ENCODE data around the gene OGDH. TPM values are rescaled to one million over a fixed set of nuclear protein-coding genes. Genes with fewer than 3 reads are reported as not detected.

The OGDH gene
- total RNA-seq, 1 donor from 2014 or later, result 68.0 TPM

GRCh38 chr7:44638611-44639557, 32.5 kb downstream of the OGDH start:
- peak; percentile 81 for DNase-seq (ENCODE audit: extremely low spot score, unreplicated experiment)
- Mint-ChIP-seq H3K9me3 (ENCODE audit: unreplicated experiment) (no peaks in the 10 kb centered on the region), H3K27ac (ENCODE audit: unreplicated experiment) (peak overlapping the region; percentile 97), H3K4me3 (ENCODE audit: unreplicated experiment) (peak overlapping the region; percentile 36), H3K36me3 (ENCODE audit: unreplicated experiment) (no peaks in the 10 kb centered on the region), H3K4me1 (ENCODE audit: unreplicated experiment) (peaks cover 45% of the 10 kb centered on the region), H3K27me3 (ENCODE audit: unreplicated experiment) (no peaks in the 10 kb centered on the region)
- TF ChIP-seq, protein P1, sequence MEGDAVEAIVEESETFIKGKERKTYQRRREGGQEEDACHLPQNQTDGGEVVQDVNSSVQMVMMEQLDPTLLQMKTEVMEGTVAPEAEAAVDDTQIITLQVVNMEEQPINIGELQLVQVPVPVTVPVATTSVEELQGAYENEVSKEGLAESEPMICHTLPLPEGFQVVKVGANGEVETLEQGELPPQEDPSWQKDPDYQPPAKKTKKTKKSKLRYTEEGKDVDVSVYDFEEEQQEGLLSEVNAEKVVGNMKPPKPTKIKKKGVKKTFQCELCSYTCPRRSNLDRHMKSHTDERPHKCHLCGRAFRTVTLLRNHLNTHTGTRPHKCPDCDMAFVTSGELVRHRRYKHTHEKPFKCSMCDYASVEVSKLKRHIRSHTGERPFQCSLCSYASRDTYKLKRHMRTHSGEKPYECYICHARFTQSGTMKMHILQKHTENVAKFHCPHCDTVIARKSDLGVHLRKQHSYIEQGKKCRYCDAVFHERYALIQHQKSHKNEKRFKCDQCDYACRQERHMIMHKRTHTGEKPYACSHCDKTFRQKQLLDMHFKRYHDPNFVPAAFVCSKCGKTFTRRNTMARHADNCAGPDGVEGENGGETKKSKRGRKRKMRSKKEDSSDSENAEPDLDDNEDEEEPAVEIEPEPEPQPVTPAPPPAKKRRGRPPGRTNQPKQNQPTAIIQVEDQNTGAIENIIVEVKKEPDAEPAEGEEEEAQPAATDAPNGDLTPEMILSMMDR (IDR thresholded peaks at IDR 0.05), result no peak

- Mint-ChIP-seq H3K9me3 (ENCODE audit: unreplicated experiment) (no peaks in the 10 kb centered on the region), H3K4me3 (ENCODE audit: unreplicated experiment) (peak overlapping the region; percentile 15), H3K4me1 (ENCODE audit: unreplicated experiment) (peaks cover 37% of the 10 kb centered on the region), H3K27me3 (ENCODE audit: unreplicated experiment) (no peaks in the 10 kb centered on the region), H3K27ac (ENCODE audit: unreplicated experiment) (peak overlapping the region; percentile 97), H3K36me3 (ENCODE audit: unreplicated experiment) (no peaks in the 10 kb centered on the region)
- TF ChIP-seq, protein P1 (IDR thresholded peaks at IDR 0.05), result no peak
- peak; percentile 82 for DNase-seq (ENCODE audit: extremely low spot score, unreplicated experiment)
Observed at GRCh38 chr7:44639671-44640321, 33.4 kb downstream of the OGDH start.

- H3K36me3 Mint-ChIP-seq (ENCODE audit: unreplicated experiment), result peaks cover 4% of the 10 kb centered on the region
- no peak overlapping the region for H3K4me3 Mint-ChIP-seq (ENCODE audit: unreplicated experiment)
- DNase-seq (ENCODE audit: extremely low spot score, unreplicated experiment), result no peak
- TF ChIP-seq, protein P1 (IDR thresholded peaks at IDR 0.05), result no peak
- H3K27me3 Mint-ChIP-seq (ENCODE audit: unreplicated experiment), result no peaks in the 10 kb centered on the region
- no peak overlapping the region for H3K27ac Mint-ChIP-seq (ENCODE audit: unreplicated experiment)
- peaks cover 26% of the 10 kb centered on the region for H3K4me1 Mint-ChIP-seq (ENCODE audit: unreplicated experiment)
- no peaks in the 10 kb centered on the region for H3K9me3 Mint-ChIP-seq (ENCODE audit: unreplicated experiment)
Observed at GRCh38 chr7:44643206-44643605, 36.8 kb downstream of the OGDH start.

DNA sequence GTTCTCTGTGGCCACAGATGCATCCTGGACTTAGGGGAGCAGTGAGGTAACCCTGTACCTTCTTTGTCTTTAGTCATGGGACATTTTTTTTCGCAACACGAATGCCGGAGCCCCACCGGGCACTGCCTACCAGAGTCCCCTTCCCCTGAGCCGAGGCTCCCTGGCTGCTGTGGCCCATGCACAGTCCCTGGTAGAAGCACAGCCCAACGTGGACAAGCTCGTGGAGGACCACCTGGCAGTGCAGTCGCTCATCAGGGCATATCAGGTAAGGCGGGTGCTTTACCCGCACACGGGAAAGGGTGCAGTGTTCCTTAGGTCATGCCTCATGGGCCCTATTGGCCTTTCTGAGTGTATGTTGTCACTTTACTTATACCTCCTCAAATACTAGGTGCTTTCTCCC, 38.8 kb downstream of the OGDH start:
- DNase-seq (ENCODE audit: extremely low spot score, unreplicated experiment), result no peak
- Mint-ChIP-seq H3K4me1 (ENCODE audit: unreplicated experiment) (peaks cover 6% of the 10 kb centered on the region), H3K36me3 (ENCODE audit: unreplicated experiment) (peaks cover 5% of the 10 kb centered on the region), H3K9me3 (ENCODE audit: unreplicated experiment) (no peaks in the 10 kb centered on the region), H3K27ac (ENCODE audit: unreplicated experiment) (no peak overlapping the region), H3K27me3 (ENCODE audit: unreplicated experiment) (no peaks in the 10 kb centered on the region), H3K4me3 (ENCODE audit: unreplicated experiment) (no peak overlapping the region)
- TF ChIP-seq, protein P1 (IDR thresholded peaks at IDR 0.05), result no peak

- H3K27me3 Mint-ChIP-seq (ENCODE audit: unreplicated experiment), result no peaks in the 10 kb centered on the region
- TF ChIP-seq, protein P1 (IDR thresholded peaks at IDR 0.05), result no peak
- DNase-seq (ENCODE audit: extremely low spot score, unreplicated experiment), result no peak
- no peak overlapping the region for H3K4me3 Mint-ChIP-seq (ENCODE audit: unreplicated experiment)
- H3K4me1 Mint-ChIP-seq (ENCODE audit: unreplicated experiment), result peaks cover 1% of the 10 kb centered on the region
- peaks cover 9% of the 10 kb centered on the region for H3K36me3 Mint-ChIP-seq (ENCODE audit: unreplicated experiment)
- H3K9me3 Mint-ChIP-seq (ENCODE audit: unreplicated experiment), result no peaks in the 10 kb centered on the region
- no peak overlapping the region for H3K27ac Mint-ChIP-seq (ENCODE audit: unreplicated experiment)
Observed at GRCh38 chr7:44645696-44646095, 39.3 kb downstream of the OGDH start.
